T-cell (primary cell): ENCODE results near the gene JAZF1. TPM values are rescaled to one million over a fixed set of nuclear protein-coding genes. Genes with fewer than 3 reads are reported as not detected.
"Not testable (repeated sequence)": the region's sequence is repeated elsewhere in the genome, so short reads cannot be mapped to it uniquely, and the experiment has no call there.

ENCODE experiments used
- ATAC-seq, 4 experiments: fragments of 200-7000 bp in 3 of 4; fragments of 150-1000 bp in 1 of 4; cut with Tn5 transposase; replicated peaks in 1 of 4; 1 replicate in 3 of 4; 2 replicates in 1 of 4; pipeline ENCODE4 v1.10.0; 2021; ENCODE audit warnings: moderate library complexity in 3 of 4, mild to moderate bottlenecking in 2 of 4, moderate number of reproducible peaks in 1 of 4
- CTCF ChIA-PET, 2 donors: fragments of 300-600 bp; sonication (Branson Sonifier 250); formaldehyde crosslinking; loops; one replicate each; lab custom pipeline; 2022; ENCODE audit warnings: antibody characterized with exemption in 2 of 2; lab: Charles Lee
- POLR2A ChIA-PET, 2 donors: fragments of 300-600 bp; sonication (Branson Sonifier 250); formaldehyde crosslinking; loops; one replicate each; lab custom pipeline; 2022; ENCODE audit warnings: antibody characterized with exemption in 2 of 2; lab: Charles Lee
- DNase-seq, 35 experiments: peaks; one replicate each; pipeline versions ENCODE4 v3.0.0 to v3.0.0-alpha.2; 2013 to 2023
- H3K27ac ChIP-seq: one replicate; pipeline ENCODE4 v1.5.1; 2013; ENCODE audit warnings: low read length
- H3K27me3 ChIP-seq, 2 experiments: replicated peaks in 1 of 2; 1 replicate in 1 of 2; 2 replicates in 1 of 2; pipeline versions ENCODE4 v1.6.1 to v1.7.0; 2013; ENCODE audit warnings: low read length in 1 of 2, mixed read lengths in 1 of 2; ENCODE audit not compliant: control insufficient read depth in 2 of 2, insufficient read depth in 2 of 2; ENCODE audit errors: extremely low read depth in 1 of 2
- H3K36me3 ChIP-seq, 2 donors: 1 replicate in 1 of 2; 2 replicates in 1 of 2; pipeline versions ENCODE4 v1.6.1 to v1.7.0; 2013; ENCODE audit warnings: low read length in 1 of 2; ENCODE audit not compliant: control insufficient read depth in 2 of 2, insufficient read depth in 1 of 2; ENCODE audit errors: extremely low read depth in 1 of 2
- H3K4me1 ChIP-seq, 2 experiments: 1 replicate in 1 of 2; 2 replicates in 1 of 2; pipeline versions ENCODE4 v1.6.1 to v1.7.0; 2013; ENCODE audit warnings: low read length in 2 of 2, mixed read lengths in 1 of 2; ENCODE audit not compliant: insufficient read depth in 2 of 2, control insufficient read depth in 1 of 2; ENCODE audit errors: extremely low read depth in 1 of 2
- H3K4me3 ChIP-seq, 2 donors: 1 replicate in 1 of 2; 2 replicates in 1 of 2; pipeline versions ENCODE4 v1.5.1 to v1.7.0; 2013; ENCODE audit warnings: mild to moderate bottlenecking in 2 of 2, low read length in 1 of 2, moderate library complexity in 1 of 2; ENCODE audit not compliant: control insufficient read depth in 1 of 2; ENCODE audit errors: extremely low read depth in 1 of 2
- H3K9me3 ChIP-seq: 2 replicates; pipeline ENCODE4 v1.7.0; 2013
- H3K27ac Mint-ChIP-seq, 2 donors: one replicate each; pipeline ENCODE4 v1.8.0; 2020 to 2021; ENCODE audit warnings: mild to moderate bottlenecking in 2 of 2, mixed read lengths in 2 of 2
- H3K27me3 Mint-ChIP-seq, 2 donors: one replicate each; pipeline ENCODE4 v1.8.0; 2021 to 2022; ENCODE audit warnings: mixed read lengths in 2 of 2
- H3K36me3 Mint-ChIP-seq: one replicate; pipeline ENCODE4 v1.8.0; 2021; ENCODE audit warnings: mixed read lengths
- H3K4me1 Mint-ChIP-seq, 3 donors: one replicate each; pipeline ENCODE4 v1.8.0; 2020 to 2022; ENCODE audit warnings: mixed read lengths in 3 of 3, mild to moderate bottlenecking in 1 of 3
- H3K4me3 Mint-ChIP-seq, 3 donors: one replicate each; pipeline ENCODE4 v1.8.0; 2020 to 2022; ENCODE audit warnings: mild to moderate bottlenecking in 3 of 3, mixed read lengths in 3 of 3, moderate library complexity in 3 of 3
- H3K9me3 Mint-ChIP-seq, 3 donors: one replicate each; pipeline ENCODE4 v1.8.0; 2020 to 2022; ENCODE audit warnings: mixed read lengths in 3 of 3
- WGBS: methylation state at CpG from one replicate; pipeline ENCODE4 v1.1.5; 2013; ENCODE audit warnings: missing lambda C conversion rate; ENCODE audit not compliant: insufficient coverage; 5-methylcytosine and 5-hydroxymethylcytosine counted together
- total RNA-seq, 35 experiments: library from RNA in 6 of 35; stranded (reverse) in 6 of 35; fragments of 120-200 nt in 1 of 35; gene quantifications; one replicate each; pipeline versions ENCODE4 v1.2.1 to v1.2.4 and lab custom pipeline; 2013 to 2026

JAZF1 gene
- total RNA-seq, 5 donors from 2014 or later (not counting 1 experiment from before 2014, with no cell fraction given), result 9.6 to 22.1 (median 15.9) TPM

DNA sequence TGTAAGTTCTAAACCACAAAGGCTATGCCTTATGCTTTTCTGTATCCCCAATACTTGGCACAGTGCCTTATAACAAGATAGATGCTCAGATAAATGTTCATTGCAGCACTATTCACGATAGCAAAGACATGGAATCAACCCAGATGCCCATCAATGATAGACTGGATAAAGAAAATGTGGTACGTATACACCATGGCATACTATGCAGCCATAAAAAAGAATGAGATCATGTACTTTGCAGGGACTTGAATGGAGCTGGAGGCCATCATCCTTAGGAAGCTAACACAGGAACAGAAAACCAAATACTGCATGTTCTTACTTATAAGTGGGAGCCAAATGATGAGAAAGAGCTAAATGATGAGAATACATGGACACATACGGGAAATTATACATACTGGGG lies 293.9 kb downstream of the JAZF1 start:
- DNase-seq, H3K36me3 ChIP-seq, H3K4me3 Mint-ChIP-seq, ATAC-seq, H3K9me3 Mint-ChIP-seq, H3K9me3 ChIP-seq, H3K4me1 ChIP-seq, H3K27me3 Mint-ChIP-seq, H3K4me3 ChIP-seq, H3K27ac ChIP-seq, H3K27ac Mint-ChIP-seq, POLR2A ChIA-PET, H3K27me3 ChIP-seq, H3K4me1 Mint-ChIP-seq: not testable (repeated sequence)
- H3K36me3 Mint-ChIP-seq, result peaks cover 31% of the 10 kb centered on the region
- CTCF ChIA-PET, result interaction anchor here in 1 of 2 donors (0.6 kb wide), 1 partner anchor 69 kb away, joined by 5 read pairs; no protein-coding TSS in a partner anchor
- 87% methylated on average over 3 of the region's 3 CpGs for WGBS

DNA sequence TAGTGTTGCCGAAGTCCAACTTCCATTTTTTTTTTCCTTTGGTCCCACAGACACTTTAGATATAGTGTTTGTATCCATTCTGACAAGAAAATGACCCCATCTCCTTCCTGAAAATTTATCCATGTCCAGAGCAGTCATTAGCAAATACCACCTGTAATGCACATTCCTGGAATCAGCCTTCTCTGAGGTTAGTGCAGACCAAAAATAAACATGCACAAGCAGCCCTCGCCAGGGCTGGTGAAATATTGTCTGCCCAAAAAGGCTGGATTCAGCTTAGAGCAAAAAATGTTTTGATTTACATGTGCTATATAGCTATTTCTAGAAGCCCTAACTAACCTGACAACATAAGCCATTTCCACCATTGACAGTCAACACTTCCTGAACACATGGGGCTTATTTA lies 294.9 kb downstream of the JAZF1 start:
- H3K9me3 ChIP-seq, result no peaks in the 10 kb centered on the region

DNA sequence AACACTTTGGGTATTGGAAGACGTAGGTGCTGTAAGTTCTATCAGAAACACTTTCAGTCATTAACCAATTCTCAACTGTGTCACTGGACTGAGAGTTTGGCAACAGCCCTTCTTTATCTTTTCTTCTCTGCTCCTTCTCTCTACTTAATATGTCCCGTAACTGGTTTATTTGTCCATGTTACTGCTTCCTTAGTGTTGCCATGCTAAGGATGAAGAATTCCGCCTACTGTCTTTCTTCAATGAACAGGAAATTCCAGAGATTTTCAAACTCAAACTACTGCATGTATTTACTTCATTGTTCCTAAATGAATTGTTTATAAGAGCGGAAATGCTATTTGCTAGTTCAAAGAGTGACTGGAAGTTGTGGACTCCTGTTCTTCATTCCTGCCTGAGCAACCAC lies 296.9 kb downstream of the JAZF1 start:
- ATAC-seq, result no peak
- H3K9me3 Mint-ChIP-seq, result no peaks in the 10 kb centered on the region
- Histone ChIP-seq H3K4me1 (no peaks in the 10 kb centered on the region), H3K36me3 (no peaks in the 10 kb centered on the region), H3K9me3 (no peaks in the 10 kb centered on the region), H3K27ac (no peak overlapping the region), H3K4me3 (no peak overlapping the region), H3K27me3 (no peaks in the 10 kb centered on the region)
- no peaks in the 10 kb centered on the region for H3K27me3 Mint-ChIP-seq
- peaks cover 28% of the 10 kb centered on the region for H3K36me3 Mint-ChIP-seq
- no peak for DNase-seq
- H3K4me3 Mint-ChIP-seq, result no peak overlapping the region
- ChIA-PET POLR2A (no interaction called here), CTCF (no interaction called here)
- no peak overlapping the region for H3K27ac Mint-ChIP-seq
- 100% methylated on average over 1 of the region's 4 CpGs for WGBS
- no peaks in the 10 kb centered on the region for H3K4me1 Mint-ChIP-seq

More for the DNA sequence above, 294.9 kb downstream of the JAZF1 start:
- Histone ChIP-seq H3K27me3 (no peaks in the 10 kb centered on the region), H3K4me3 (no peak overlapping the region), H3K4me1 (no peaks in the 10 kb centered on the region), H3K27ac (no peak overlapping the region), H3K36me3 (no peaks in the 10 kb centered on the region)
- H3K4me3 Mint-ChIP-seq, result no peak overlapping the region
- no peak for DNase-seq
- peaks cover 28% of the 10 kb centered on the region for H3K36me3 Mint-ChIP-seq
- no peaks in the 10 kb centered on the region for H3K9me3 Mint-ChIP-seq
- no peaks in the 10 kb centered on the region for H3K27me3 Mint-ChIP-seq
- no peaks in the 10 kb centered on the region for H3K4me1 Mint-ChIP-seq
- H3K27ac Mint-ChIP-seq, result no peak overlapping the region
- ATAC-seq, result no peak
- POLR2A ChIA-PET, result no interaction called here
- no CpG with 5 or more reads among the region's 2 CpGs for WGBS
- CTCF ChIA-PET, result no interaction called here

DNA sequence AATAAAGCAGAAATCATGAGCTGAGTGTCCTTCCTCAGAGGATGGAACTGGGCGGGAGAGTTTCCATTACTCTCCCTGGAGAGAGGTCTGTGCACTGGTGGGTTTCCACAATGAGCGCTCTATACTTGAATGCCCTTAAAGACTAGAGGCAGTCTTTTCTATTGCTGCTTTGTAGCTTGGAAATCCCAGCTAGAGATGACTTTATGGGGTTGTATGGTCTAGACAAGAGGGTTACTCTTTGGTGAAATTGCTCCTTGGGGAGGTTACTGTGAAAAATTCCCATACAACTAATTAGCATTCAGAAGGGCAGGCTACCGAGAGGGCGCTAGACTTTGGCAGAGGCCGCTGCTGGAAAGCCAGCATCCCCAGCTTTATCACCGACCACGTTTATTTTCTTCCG lies 303.8 kb downstream of the JAZF1 start:
- ATAC-seq (no peak), DNase-seq (no peak)
- H3K27me3 ChIP-seq, result no peaks in the 10 kb centered on the region
- Mint-ChIP-seq H3K27me3 (no peaks in the 10 kb centered on the region), H3K9me3 (no peaks in the 10 kb centered on the region), H3K36me3 (peaks cover 11% of the 10 kb centered on the region), H3K4me1 (no peaks in the 10 kb centered on the region), H3K4me3 (no peak overlapping the region), H3K27ac (no peak overlapping the region)
- WGBS, result 95% methylated on average over 8 of the region's 8 CpGs
- H3K36me3 ChIP-seq, result no peaks in the 10 kb centered on the region
- H3K27ac ChIP-seq, result no peak overlapping the region
- H3K9me3 ChIP-seq, result no peaks in the 10 kb centered on the region
- POLR2A ChIA-PET, result interaction anchor here in 1 of 2 donors (0.6 kb wide), 1 partner anchor 1198 kb away, joined by 3 read pairs; no protein-coding TSS in a partner anchor
- no peak overlapping the region for H3K4me3 ChIP-seq
- H3K4me1 ChIP-seq, result no peaks in the 10 kb centered on the region
- CTCF ChIA-PET, result no interaction called here

DNA sequence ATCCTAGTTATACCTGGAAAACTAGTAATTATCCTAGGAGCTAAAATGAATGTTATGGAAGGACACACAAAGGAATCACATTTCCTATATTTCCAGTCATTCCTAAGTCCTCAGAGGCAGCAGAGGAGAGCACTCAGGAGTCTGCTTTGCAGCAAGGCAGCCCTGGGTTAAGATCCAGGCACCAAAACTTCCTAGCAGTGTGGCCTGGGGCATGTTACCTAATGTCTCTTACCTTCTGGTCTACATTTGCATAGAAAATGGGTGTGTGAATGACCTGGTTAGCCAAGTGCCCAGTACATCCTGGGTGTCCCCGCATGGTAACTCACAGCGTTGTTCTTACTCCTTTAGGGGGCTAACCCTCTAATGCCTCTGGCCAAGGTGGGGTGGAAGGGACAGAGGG lies 304.8 kb downstream of the JAZF1 start:
- ChIA-PET POLR2A (no interaction called here), CTCF (no interaction called here)
- Histone ChIP-seq H3K27me3 (no peaks in the 10 kb centered on the region), H3K27ac (no peak overlapping the region), H3K4me3 (no peak overlapping the region), H3K9me3 (no peaks in the 10 kb centered on the region), H3K36me3 (no peaks in the 10 kb centered on the region), H3K4me1 (no peaks in the 10 kb centered on the region)
- Mint-ChIP-seq H3K36me3 (peaks cover 13% of the 10 kb centered on the region), H3K9me3 (no peaks in the 10 kb centered on the region), H3K4me1 (no peaks in the 10 kb centered on the region), H3K27ac (no peak overlapping the region), H3K4me3 (no peak overlapping the region), H3K27me3 (no peaks in the 10 kb centered on the region)
- DNase-seq (no peak), ATAC-seq (no peak)
- no CpG with 5 or more reads among the region's 2 CpGs for WGBS

DNA sequence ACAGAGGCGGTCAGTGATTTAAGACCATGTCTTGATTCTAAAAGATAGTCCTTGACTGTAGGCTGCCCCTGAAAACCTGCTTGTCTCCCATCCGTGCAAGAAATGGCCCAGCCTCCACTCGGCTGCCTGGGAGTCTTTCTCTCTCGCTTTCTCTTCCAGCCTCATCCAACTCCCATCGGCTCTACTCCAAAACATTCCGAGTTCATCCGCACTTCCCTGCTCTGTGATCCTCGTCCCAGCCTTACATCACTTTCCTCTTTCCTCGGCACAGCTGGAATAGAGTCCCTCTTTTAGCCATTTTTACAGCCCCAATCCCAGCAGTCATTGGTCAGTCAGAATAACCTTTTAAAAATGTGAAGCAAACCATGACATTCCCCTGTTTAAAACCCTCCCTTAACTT lies 305.5 kb downstream of the JAZF1 start:
- ChIA-PET CTCF (interaction anchor here in 1 of 2 donors (0.6 kb wide), 1 partner anchor 250 kb away, joined by 4 read pairs; no protein-coding TSS in a partner anchor), POLR2A (no interaction called here)
- Mint-ChIP-seq H3K4me1 (no peaks in the 10 kb centered on the region), H3K27me3 (no peaks in the 10 kb centered on the region), H3K4me3 (no peak overlapping the region), H3K9me3 (no peaks in the 10 kb centered on the region), H3K36me3 (peaks cover 16% of the 10 kb centered on the region), H3K27ac (no peak overlapping the region)
- DNase-seq (no peak), ATAC-seq (no peak)
- no peaks in the 10 kb centered on the region for H3K36me3 ChIP-seq
- no peaks in the 10 kb centered on the region for H3K9me3 ChIP-seq
- 93% methylated on average over 9 of the region's 9 CpGs for WGBS
- no peak overlapping the region for H3K27ac ChIP-seq
- H3K4me1 ChIP-seq, result no peaks in the 10 kb centered on the region
- H3K27me3 ChIP-seq, result no peaks in the 10 kb centered on the region
- no peak overlapping the region for H3K4me3 ChIP-seq
